Measurements from ENCODE around the gene GPAT2.
"Not testable (repeated sequence)": the region's sequence is repeated elsewhere in the genome, so short reads cannot be mapped to it uniquely, and the experiment has no call there.

GPAT2 gene

GRCh38 chr2:96022126-96022525, 12.6 kb downstream of the GPAT2 start:
- not testable (repeated sequence) for ATAC-seq (replicated peaks); DNase-seq; H3K4me3 Mint-ChIP-seq; H3K36me3 Mint-ChIP-seq; H3K9me3 Mint-ChIP-seq; H3K27ac Mint-ChIP-seq; H3K27me3 Mint-ChIP-seq
- peaks cover 6 to 14% of the 10 kb centered on the region in 2 donors for H3K4me1 Mint-ChIP-seq

- ATAC-seq (replicated peaks); H3K4me3 Mint-ChIP-seq; H3K9me3 Mint-ChIP-seq; H3K36me3 Mint-ChIP-seq; DNase-seq; H3K27ac Mint-ChIP-seq; H3K27me3 Mint-ChIP-seq: not testable (repeated sequence)
- peaks cover 6 to 14% of the 10 kb centered on the region in 2 donors for H3K4me1 Mint-ChIP-seq
Observed at GRCh38 chr2:96021142-96021541, 13.6 kb downstream of the GPAT2 start.

GRCh38 chr2:96019909-96020590, 14.7 kb downstream of the GPAT2 start:
- H3K27me3 Mint-ChIP-seq, DNase-seq, H3K27ac Mint-ChIP-seq, H3K36me3 Mint-ChIP-seq, H3K9me3 Mint-ChIP-seq, H3K4me3 Mint-ChIP-seq: not testable (repeated sequence)
- ATAC-seq (replicated peaks): peak; percentile 77 to 78
- peaks cover 6 to 14% of the 10 kb centered on the region in 2 donors for H3K4me1 Mint-ChIP-seq

- H3K27me3 Mint-ChIP-seq; DNase-seq; H3K9me3 Mint-ChIP-seq; ATAC-seq (replicated peaks); H3K4me3 Mint-ChIP-seq; H3K4me1 Mint-ChIP-seq; H3K36me3 Mint-ChIP-seq; H3K27ac Mint-ChIP-seq: not testable (repeated sequence)
Observed at GRCh38 chr2:96016321-96016720, 18.4 kb downstream of the GPAT2 start.

GRCh38 chr2:96012792-96013264, 21.9 kb downstream of the GPAT2 start:
- not testable (repeated sequence) for H3K27ac Mint-ChIP-seq; ATAC-seq (replicated peaks); DNase-seq; H3K4me3 Mint-ChIP-seq; H3K9me3 Mint-ChIP-seq; H3K36me3 Mint-ChIP-seq
- Mint-ChIP-seq H3K27me3 (peaks cover 8 to 11% of the 10 kb centered on the region in 2 donors), H3K4me1 (peaks cover 10 to 11% of the 10 kb centered on the region in 2 donors)

- not testable (repeated sequence) for H3K27ac Mint-ChIP-seq; H3K4me3 Mint-ChIP-seq; ATAC-seq (replicated peaks); H3K9me3 Mint-ChIP-seq; H3K36me3 Mint-ChIP-seq; DNase-seq
- peaks cover 10 to 11% of the 10 kb centered on the region in 2 donors for H3K4me1 Mint-ChIP-seq
- H3K27me3 Mint-ChIP-seq: peaks cover 9 to 14% of the 10 kb centered on the region in 2 donors
Observed at GRCh38 chr2:96012086-96012791, 22.5 kb downstream of the GPAT2 start.

- not testable (repeated sequence) for DNase-seq, H3K36me3 Mint-ChIP-seq, H3K27ac Mint-ChIP-seq, H3K9me3 Mint-ChIP-seq
- ATAC-seq (replicated peaks): peak; percentile 21 to 44
- H3K27me3 Mint-ChIP-seq: peaks cover 9 to 24% of the 10 kb centered on the region in 2 donors
- peak overlapping the region; percentile 55 to 59 for H3K4me3 Mint-ChIP-seq
- H3K4me1 Mint-ChIP-seq: peaks cover 10 to 11% of the 10 kb centered on the region in 2 donors
Observed at GRCh38 chr2:96011129-96011455, 23.6 kb downstream of the GPAT2 start.

GRCh38 chr2:96010320-96011128, 24.2 kb downstream of the GPAT2 start:
- Mint-ChIP-seq H3K27ac (peak overlapping the region; percentile 86), H3K4me1 (peaks cover 10 to 11% of the 10 kb centered on the region in 2 donors), H3K27me3 (peaks cover 12 to 24% of the 10 kb centered on the region in 2 donors), H3K4me3 (peak overlapping the region; percentile 84 to 85)
- not testable (repeated sequence) for H3K36me3 Mint-ChIP-seq, H3K9me3 Mint-ChIP-seq
- ATAC-seq (replicated peaks): peak; percentile 97 to 99
- peak; percentile 87 for DNase-seq

GRCh38 chr2:96009833-96010232, 24.9 kb downstream of the GPAT2 start:
- Mint-ChIP-seq H3K27me3 (peaks cover 19 to 31% of the 10 kb centered on the region in 2 donors), H3K4me1 (peaks cover 10 to 11% of the 10 kb centered on the region in 2 donors), H3K27ac (peak overlapping the region; percentile 86), H3K4me3 (peak overlapping the region; percentile 84 to 85)
- peak; percentile 8 to 30 for ATAC-seq (replicated peaks)
- not testable (repeated sequence) for DNase-seq, H3K9me3 Mint-ChIP-seq, H3K36me3 Mint-ChIP-seq

GRCh38 chr2:96008051-96008450, 26.7 kb downstream of the GPAT2 start:
- ATAC-seq (replicated peaks); H3K4me3 Mint-ChIP-seq; H3K27ac Mint-ChIP-seq; H3K9me3 Mint-ChIP-seq; DNase-seq; H3K36me3 Mint-ChIP-seq: not testable (repeated sequence)
- Mint-ChIP-seq H3K27me3 (peaks cover 27 to 32% of the 10 kb centered on the region in 2 donors), H3K4me1 (peaks cover 10 to 11% of the 10 kb centered on the region in 2 donors)

GRCh38 chr2:96006248-96006647, 28.5 kb downstream of the GPAT2 start:
- not testable (repeated sequence) for H3K27ac Mint-ChIP-seq; H3K9me3 Mint-ChIP-seq; H3K4me3 Mint-ChIP-seq; H3K36me3 Mint-ChIP-seq; ATAC-seq (replicated peaks); DNase-seq
- Mint-ChIP-seq H3K27me3 (peaks cover 36 to 38% of the 10 kb centered on the region in 2 donors), H3K4me1 (peaks cover 10 to 11% of the 10 kb centered on the region in 2 donors)

- Mint-ChIP-seq H3K27me3 (peaks cover 12 to 17% of the 10 kb centered on the region in 2 donors), H3K4me1 (peaks cover 5 to 11% of the 10 kb centered on the region in 2 donors), H3K4me3 (peak overlapping the region; percentile 90 to 91), H3K27ac (peak overlapping the region; percentile 86)
- H3K36me3 Mint-ChIP-seq, H3K9me3 Mint-ChIP-seq: not testable (repeated sequence)
- DNase-seq (peak; percentile 46), ATAC-seq (replicated peaks) (peak; percentile 65 to 66)
Observed at GRCh38 chr2:95992520-95993272, 42.0 kb downstream of the GPAT2 start.

- peak; percentile 31 for DNase-seq
- ATAC-seq (replicated peaks): peak; percentile 63 to 67
- peaks cover 12 to 17% of the 10 kb centered on the region in 2 donors for H3K27me3 Mint-ChIP-seq
- peak overlapping the region; percentile 84 to 91 for H3K4me3 Mint-ChIP-seq
- H3K36me3 Mint-ChIP-seq, H3K9me3 Mint-ChIP-seq: not testable (repeated sequence)
- peak overlapping the region; percentile 93 for H3K27ac Mint-ChIP-seq
- peaks cover 5 to 11% of the 10 kb centered on the region in 2 donors for H3K4me1 Mint-ChIP-seq
Observed at GRCh38 chr2:95992102-95992501, 42.6 kb downstream of the GPAT2 start.
